Measurements from ENCODE around the gene REEP3.
A peak's percentile ranks its signal among the peaks of the same experiment; 100 is the strongest.
"Not testable (repeated sequence)": the region's sequence is repeated elsewhere in the genome, so short reads cannot be mapped to it uniquely, and the experiment has no call there.

The REEP3 gene
- 39.6 to 43.8 reads per million in 2 experiments for total RNA-seq

- peak; percentile 23 for DNase-seq (ENCODE audit: low read depth)
Measured at GRCh38 chr10:63520500-63521415, at the start of gene REEP3. REEP3 (plus strand) TSS chr10:63521401; CDS start chr10:63521546, 145 bp downstream.

GRCh38 chr10:63474488-63474887, 46.7 kb upstream of the REEP3 start:
- DNase-seq (ENCODE audit: low read depth): no peak

- DNase-seq (ENCODE audit: low read depth): no peak
Measured at GRCh38 chr10:63477927-63478326, 43.3 kb upstream of the REEP3 start.

GRCh38 chr10:63478564-63478963, 42.6 kb upstream of the REEP3 start:
- DNase-seq (ENCODE audit: low read depth): no peak

GRCh38 chr10:63480237-63480636, 41.0 kb upstream of the REEP3 start:
- DNase-seq (ENCODE audit: low read depth): no peak

GRCh38 chr10:63481815-63482421, 39.3 kb upstream of the REEP3 start:
- no peak for DNase-seq (ENCODE audit: low read depth)

GRCh38 chr10:63483983-63484382, 37.2 kb upstream of the REEP3 start:
- DNase-seq (ENCODE audit: low read depth): no peak

GRCh38 chr10:63487990-63488389, 33.2 kb upstream of the REEP3 start:
- no peak for DNase-seq (ENCODE audit: low read depth)

GRCh38 chr10:63489838-63490237, 31.4 kb upstream of the REEP3 start:
- DNase-seq (ENCODE audit: low read depth): no peak

GRCh38 chr10:63491588-63492316, 29.4 kb upstream of the REEP3 start:
- no peak for DNase-seq (ENCODE audit: low read depth)

GRCh38 chr10:63492317-63492690, 28.9 kb upstream of the REEP3 start:
- DNase-seq (ENCODE audit: low read depth): not testable (repeated sequence)

- no peak for DNase-seq (ENCODE audit: low read depth)
Measured at GRCh38 chr10:63493004-63493403, 28.2 kb upstream of the REEP3 start.

GRCh38 chr10:63494951-63495350, 26.2 kb upstream of the REEP3 start:
- no peak for DNase-seq (ENCODE audit: low read depth)

GRCh38 chr10:63496561-63496960, 24.6 kb upstream of the REEP3 start:
- no peak for DNase-seq (ENCODE audit: low read depth)

- DNase-seq (ENCODE audit: low read depth): no peak
Measured at GRCh38 chr10:63497321-63497720, 23.9 kb upstream of the REEP3 start.

GRCh38 chr10:63498665-63499064, 22.5 kb upstream of the REEP3 start:
- no peak for DNase-seq (ENCODE audit: low read depth)

GRCh38 chr10:63500551-63500950, 20.6 kb upstream of the REEP3 start:
- not testable (repeated sequence) for DNase-seq (ENCODE audit: low read depth)

- no peak for DNase-seq (ENCODE audit: low read depth)
Measured at GRCh38 chr10:63501954-63502353, 19.2 kb upstream of the REEP3 start.

- no peak for DNase-seq (ENCODE audit: low read depth)
Measured at GRCh38 chr10:63502832-63503231, 18.4 kb upstream of the REEP3 start.

- no peak for DNase-seq (ENCODE audit: low read depth)
Measured at GRCh38 chr10:63503395-63503794, 17.8 kb upstream of the REEP3 start.

GRCh38 chr10:63504145-63504881, 16.9 kb upstream of the REEP3 start:
- no peak for DNase-seq (ENCODE audit: low read depth)

- DNase-seq (ENCODE audit: low read depth): no peak
Measured at GRCh38 chr10:63505562-63505961, 15.6 kb upstream of the REEP3 start.
